Gastroesophageal sphincter (tissue), 4 donors: ENCODE measurements around the gene ABLIM2. TPM values are rescaled to one million over a fixed set of nuclear protein-coding genes. Genes with fewer than 3 reads are reported as not detected.

Experiments
- ATAC-seq: fragments of 150-250 bp; one replicate; pipeline ENCODE4 v1.9.1; 2016; ENCODE audit warnings: mild to moderate bottlenecking, moderate library complexity
- H3K27ac ChIP-seq, 4 donors: fragments of 200-600 bp; sonication (generic) in 3 of 4; 1 replicate in 3 of 4; 2 replicates in 1 of 4; pipeline ENCODE4 v1.5.1; 2016 to 2019
- H3K27me3 ChIP-seq: fragments of 200-600 bp; sonication (generic); one replicate; pipeline ENCODE4 v1.5.1; 2019
- H3K36me3 ChIP-seq, 2 donors: fragments of 200-600 bp; sonication (generic); one replicate each; pipeline ENCODE4 v1.5.1; 2019; ENCODE audit warnings: control low read depth in 1 of 2
- H3K4me1 ChIP-seq, 3 donors: fragments of 200-600 bp; sonication (generic); 1 replicate in 2 of 3; 2 replicates in 1 of 3; pipeline ENCODE4 v1.5.1; 2016 to 2019; ENCODE audit warnings: control low read depth in 2 of 3
- H3K4me3 ChIP-seq, 2 donors: fragments of 200-600 bp; sonication (generic); one replicate each; pipeline ENCODE4 v1.5.1; 2019; ENCODE audit warnings: mild to moderate bottlenecking in 1 of 2, moderate library complexity in 1 of 2
- H3K9me3 ChIP-seq, 3 donors: fragments of 200-600 bp; sonication (generic); one replicate each; pipeline ENCODE4 v1.5.1; 2017 to 2019; ENCODE audit warnings: control low read depth in 2 of 3
- EP300 ChIP-seq: sonication (generic); formaldehyde crosslinking; IDR thresholded peaks from one replicate; pipeline ENCODE4 v1.6.1; 2017; ENCODE audit warnings: antibody characterized with exemption, mild to moderate bottlenecking
- POLR2A ChIP-seq, 2 donors: fragments of 450-650 bp; IDR thresholded peaks; one replicate each; pipeline ENCODE4 v1.6.1; 2017; ENCODE audit warnings: antibody characterized with exemption in 2 of 2, mild to moderate bottlenecking in 2 of 2, moderate library complexity in 1 of 2
- POLR2AphosphoS5 ChIP-seq: sonication (generic); formaldehyde crosslinking; IDR thresholded peaks from one replicate; pipeline ENCODE4 v1.6.1; 2017; ENCODE audit warnings: antibody characterized with exemption
- WGBS, 2 donors: methylation state at CpG; one replicate each; pipeline ENCODE4 v1.1.5; 2018; ENCODE audit warnings: low coverage in 1 of 2; 5-methylcytosine and 5-hydroxymethylcytosine counted together
- total RNA-seq, 4 donors: library from RNA; depleted of rRNA; stranded (reverse); fragments of >200 nt; gene quantifications; one replicate each; pipeline ENCODE4 v1.1.0, GENCODE V29; 2016
- TF ChIP-seq, protein P1 (sequence below), 4 experiments: fragments of 200-600 bp in 2 of 4; fragments of 450-650 bp in 2 of 4; sonication (generic) in 1 of 4; IDR thresholded peaks; one replicate each; pipeline ENCODE4 v1.5.1; 2017 to 2019; ENCODE audit warnings: antibody characterized with exemption in 4 of 4, mild to moderate bottlenecking in 2 of 4, moderate library complexity in 2 of 4

ABLIM2 gene
- total RNA-seq, 4 donors from 2014 or later, result 5.0 to 13.5 (median 8.0) TPM

DNA sequence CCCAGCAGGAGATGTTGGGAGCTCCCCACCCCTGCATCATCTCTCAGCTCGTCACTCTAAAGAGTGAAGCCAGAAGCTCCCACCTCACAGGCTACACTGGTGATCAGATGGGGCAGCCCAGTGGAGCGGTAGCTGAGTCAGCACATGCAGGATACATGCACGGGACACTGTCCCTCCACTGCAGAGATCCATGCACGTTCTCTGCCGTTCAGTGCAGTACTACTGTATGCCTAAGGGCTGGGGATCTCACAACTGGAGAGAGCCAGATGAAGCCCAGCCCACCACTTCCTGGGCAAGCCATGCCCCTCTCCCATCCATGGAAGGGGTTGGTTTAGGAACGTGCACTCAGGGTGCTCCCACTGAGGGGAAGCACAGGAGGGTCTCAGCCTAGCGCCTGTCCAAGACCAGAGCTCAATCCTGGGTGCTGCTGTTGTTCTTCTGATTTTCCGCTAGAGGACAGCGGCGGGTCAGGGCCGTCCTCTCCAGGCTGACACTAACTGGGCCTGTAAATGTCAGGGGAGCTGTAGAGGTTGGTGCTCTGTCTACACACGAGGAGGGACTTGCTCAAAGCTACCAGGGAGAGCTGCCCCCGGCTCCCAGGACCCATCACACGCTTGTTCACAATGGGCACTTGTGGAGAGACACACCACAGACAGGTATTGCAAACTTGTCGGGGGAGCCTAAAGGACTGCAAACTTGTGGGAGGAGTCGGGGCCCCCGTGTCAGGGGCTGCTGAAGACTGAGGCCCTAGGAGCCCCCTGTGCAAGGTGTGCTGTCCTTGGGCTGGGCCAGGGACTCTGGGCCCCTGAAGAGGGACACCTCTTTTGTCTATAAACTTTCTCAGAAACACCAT lies 18.2 kb upstream of the ABLIM2 start:
- no peaks in the 10 kb centered on the region for H3K36me3 ChIP-seq
- 33% methylated on average over 3 of the region's 17 CpGs; no CpG with 5 or more reads in 1 of the 2 donors for WGBS, 2 donors
- H3K4me1 ChIP-seq, result no peaks in the 10 kb centered on the region
- H3K9me3 ChIP-seq, result no peaks in the 10 kb centered on the region
- TF ChIP-seq POLR2AphosphoS5 (no peak), POLR2A (IDR thresholded peaks at IDR 0.05) (no peak), EP300 (no peak)
- TF ChIP-seq, protein P1, sequence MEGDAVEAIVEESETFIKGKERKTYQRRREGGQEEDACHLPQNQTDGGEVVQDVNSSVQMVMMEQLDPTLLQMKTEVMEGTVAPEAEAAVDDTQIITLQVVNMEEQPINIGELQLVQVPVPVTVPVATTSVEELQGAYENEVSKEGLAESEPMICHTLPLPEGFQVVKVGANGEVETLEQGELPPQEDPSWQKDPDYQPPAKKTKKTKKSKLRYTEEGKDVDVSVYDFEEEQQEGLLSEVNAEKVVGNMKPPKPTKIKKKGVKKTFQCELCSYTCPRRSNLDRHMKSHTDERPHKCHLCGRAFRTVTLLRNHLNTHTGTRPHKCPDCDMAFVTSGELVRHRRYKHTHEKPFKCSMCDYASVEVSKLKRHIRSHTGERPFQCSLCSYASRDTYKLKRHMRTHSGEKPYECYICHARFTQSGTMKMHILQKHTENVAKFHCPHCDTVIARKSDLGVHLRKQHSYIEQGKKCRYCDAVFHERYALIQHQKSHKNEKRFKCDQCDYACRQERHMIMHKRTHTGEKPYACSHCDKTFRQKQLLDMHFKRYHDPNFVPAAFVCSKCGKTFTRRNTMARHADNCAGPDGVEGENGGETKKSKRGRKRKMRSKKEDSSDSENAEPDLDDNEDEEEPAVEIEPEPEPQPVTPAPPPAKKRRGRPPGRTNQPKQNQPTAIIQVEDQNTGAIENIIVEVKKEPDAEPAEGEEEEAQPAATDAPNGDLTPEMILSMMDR (IDR thresholded peaks at IDR 0.05), result peak in 3 of 4 experiments; percentile 67 to 75 (median 71)
- peaks cover 7% of the 10 kb centered on the region for H3K27me3 ChIP-seq
- H3K27ac ChIP-seq, result no peak overlapping the region
- ATAC-seq, result peak; percentile 71
- no peak overlapping the region for H3K4me3 ChIP-seq

DNA sequence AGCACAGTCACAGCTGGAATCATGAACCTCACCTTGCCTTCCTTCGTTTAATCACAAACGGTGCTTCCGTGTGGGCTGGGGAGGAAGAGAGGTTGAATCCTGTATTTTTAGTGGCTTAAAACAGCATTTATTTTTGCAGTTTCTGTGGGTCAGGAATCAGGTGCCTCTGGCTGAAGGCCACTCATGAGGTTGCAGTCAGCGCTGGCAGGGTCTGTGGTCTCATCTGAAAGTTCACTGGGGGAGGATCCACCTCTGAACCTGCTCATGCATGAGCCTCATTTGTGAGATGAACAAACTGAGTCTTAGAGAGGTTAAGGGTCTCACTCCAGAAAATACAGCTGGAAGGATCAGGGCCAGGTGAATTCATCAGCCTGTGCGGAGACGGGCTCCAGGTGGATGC lies 17.1 kb upstream of the ABLIM2 start:
- ATAC-seq, result no peak
- Histone ChIP-seq H3K27me3 (peaks cover 13% of the 10 kb centered on the region), H3K4me1 (no peaks in the 10 kb centered on the region), H3K9me3 (no peaks in the 10 kb centered on the region), H3K27ac (no peak overlapping the region), H3K36me3 (no peaks in the 10 kb centered on the region), H3K4me3 (no peak overlapping the region)
- TF ChIP-seq EP300 (no peak), POLR2A (IDR thresholded peaks at IDR 0.05) (no peak), POLR2AphosphoS5 (no peak)
- TF ChIP-seq, protein P1 (IDR thresholded peaks at IDR 0.05), result no peak
- WGBS, 2 donors, result 60 to 76% methylated on average over 1 to 5 of the region's 6 CpGs

DNA sequence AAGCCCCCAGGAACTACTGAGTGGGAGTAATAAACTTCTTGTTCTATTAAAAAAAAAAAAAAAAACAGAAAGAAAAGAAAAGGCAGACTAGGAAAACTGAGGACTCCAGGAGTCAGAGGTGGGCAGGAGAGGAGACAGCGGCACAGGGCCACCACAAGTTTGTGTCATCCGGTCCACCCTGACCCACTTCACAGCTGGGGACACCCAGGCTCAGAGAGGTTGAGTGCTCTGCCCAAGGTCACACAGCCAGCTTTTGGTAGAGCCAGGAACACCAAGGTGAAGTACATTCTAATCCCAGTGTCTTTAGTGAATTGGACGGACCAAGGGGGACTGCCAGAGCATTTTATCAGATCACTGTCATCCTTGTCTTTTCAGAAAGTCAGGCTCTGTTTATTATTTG lies 16.4 kb upstream of the ABLIM2 start:
- H3K4me1 ChIP-seq, result no peaks in the 10 kb centered on the region
- H3K27ac ChIP-seq, result no peak overlapping the region
- H3K9me3 ChIP-seq, result no peaks in the 10 kb centered on the region
- no peak for ATAC-seq
- H3K27me3 ChIP-seq, result peaks cover 13% of the 10 kb centered on the region
- TF ChIP-seq POLR2A (IDR thresholded peaks at IDR 0.05) (no peak), EP300 (no peak), POLR2AphosphoS5 (no peak)
- TF ChIP-seq, protein P1 (IDR thresholded peaks at IDR 0.05), result no peak
- WGBS, 2 donors, result 60 to 79% methylated on average over 1 to 3 of the region's 3 CpGs
- H3K36me3 ChIP-seq, result no peaks in the 10 kb centered on the region
- no peak overlapping the region for H3K4me3 ChIP-seq

DNA sequence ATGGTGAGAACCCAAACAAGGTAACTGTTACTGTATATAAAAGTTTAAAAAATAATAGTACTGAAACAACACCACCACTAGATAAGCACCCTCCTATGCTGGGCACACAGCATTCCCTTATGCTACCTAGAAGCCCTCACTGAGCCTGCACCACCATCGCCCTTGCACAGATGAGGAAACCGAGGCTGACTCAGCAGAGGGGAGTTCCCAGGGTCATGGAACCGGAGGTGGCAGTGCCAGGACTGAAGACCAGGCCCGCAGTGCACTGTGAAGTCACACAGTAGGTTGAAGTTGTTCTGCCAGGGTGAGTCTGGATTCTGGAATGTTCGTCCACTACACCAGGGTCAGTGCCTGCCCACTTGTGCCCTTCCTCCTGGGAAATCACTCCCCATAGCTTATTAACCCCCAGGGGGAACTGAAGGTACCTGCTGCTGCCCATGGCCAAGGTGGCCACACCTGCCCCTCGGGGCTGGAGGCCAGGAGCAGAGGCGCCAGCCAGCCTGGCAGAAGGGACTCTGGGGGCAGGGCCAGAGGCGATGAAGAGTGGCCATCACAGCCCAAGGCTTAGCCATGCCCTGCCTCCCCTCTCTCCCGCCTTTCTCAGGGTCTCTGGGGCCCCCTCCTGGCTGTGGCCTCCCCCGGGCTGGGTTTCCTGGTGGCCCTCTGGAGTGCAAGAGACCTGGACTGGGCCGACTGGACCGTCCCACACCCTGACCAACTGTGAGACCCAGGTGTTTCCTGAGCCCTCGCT lies 15.1 kb upstream of the ABLIM2 start:
- TF ChIP-seq POLR2A (IDR thresholded peaks at IDR 0.05) (no peak), EP300 (no peak), POLR2AphosphoS5 (no peak)
- TF ChIP-seq, protein P1 (IDR thresholded peaks at IDR 0.05), result no peak
- H3K27ac ChIP-seq, result no peak overlapping the region
- no peaks in the 10 kb centered on the region for H3K36me3 ChIP-seq
- 65% methylated on average over 2 of the region's 13 CpGs; no CpG with 5 or more reads in 1 of the 2 donors for WGBS, 2 donors
- peaks cover 0 to 4% (median 0%) of the 10 kb centered on the region in 3 donors for H3K9me3 ChIP-seq
- H3K4me1 ChIP-seq, result no peaks in the 10 kb centered on the region
- peaks cover 13% of the 10 kb centered on the region for H3K27me3 ChIP-seq
- ATAC-seq, result no peak
- no peak overlapping the region for H3K4me3 ChIP-seq
